SK-N-SH treated with all-trans-retinoic acid at 6 μM for 48 hours (cell line): ENCODE measurements around the gene C7orf25.

Source experiments
- ATAC-seq: fragments of 200-7000 bp; cut with Tn5 transposase; 3 replicates; pipeline ENCODE4 v1.9.1; 2020; ENCODE audit warnings: mild to moderate bottlenecking, moderate library complexity
- ARNTL ChIP-seq: fragments of 450-650 bp; formaldehyde crosslinking; IDR thresholded peaks from 2 replicates; pipeline ENCODE4 v1.5.0; 2020; ENCODE audit warnings: low read depth, mild to moderate bottlenecking, moderate library complexity, borderline replicate concordance
- BACH2 ChIP-seq: fragments of 250-450 bp; sonication (Bioruptor Pico); IDR thresholded peaks from 2 replicates; pipeline ENCODE4 v1.9.0; 2021; ENCODE audit warnings: mild to moderate bottlenecking, borderline replicate concordance
- CREB5 ChIP-seq: fragments of 250-450 bp; sonication (Bioruptor Pico); IDR thresholded peaks from 2 replicates; pipeline ENCODE4 v1.5.1; 2020; ENCODE audit warnings: low read depth, mild to moderate bottlenecking, moderate library complexity
- CSDC2 ChIP-seq: fragments of 250-450 bp; sonication (Bioruptor Pico); IDR thresholded peaks from 2 replicates; pipeline ENCODE4 v1.5.0; 2020; ENCODE audit warnings: mild to moderate bottlenecking, moderate library complexity
- CSRNP3 ChIP-seq: fragments of 250-450 bp; sonication (Bioruptor Pico); IDR thresholded peaks from 2 replicates; pipeline ENCODE4 v1.5.1; 2021; ENCODE audit warnings: mild to moderate bottlenecking, moderate library complexity
- ESRRG ChIP-seq: fragments of 250-450 bp; sonication (Bioruptor Pico); IDR thresholded peaks from 2 replicates; pipeline ENCODE4 v1.6.1; 2021; ENCODE audit warnings: mild to moderate bottlenecking
- GLIS3 ChIP-seq: fragments of 250-450 bp; sonication (Bioruptor Pico); IDR thresholded peaks from 2 replicates; pipeline ENCODE4 v1.5.0; 2020; ENCODE audit warnings: mild to moderate bottlenecking, moderate library complexity
- ISL1 ChIP-seq: fragments of 250-450 bp; sonication (Bioruptor Pico); IDR thresholded peaks from 2 replicates; pipeline ENCODE4 v2.1.2; 2022; ENCODE audit warnings: mild to moderate bottlenecking, moderate library complexity
- OSR1 ChIP-seq: fragments of 250-450 bp; sonication (Bioruptor Pico); IDR thresholded peaks from 2 replicates; pipeline ENCODE4 v1.8.0; 2022; ENCODE audit warnings: moderate library complexity, mild to moderate bottlenecking, inconsistent platforms
- POU6F1 ChIP-seq: fragments of 250-450 bp; sonication (Bioruptor Pico); IDR thresholded peaks from 2 replicates; pipeline ENCODE4 v1.8.0; 2021; ENCODE audit warnings: low read depth, mild to moderate bottlenecking, moderate library complexity, borderline replicate concordance
- PPARA ChIP-seq: fragments of 250-450 bp; sonication (Bioruptor Pico); IDR thresholded peaks from 2 replicates; pipeline ENCODE4 v1.5.0; 2020; ENCODE audit warnings: mild to moderate bottlenecking, borderline replicate concordance
- RARB ChIP-seq: fragments of 250-450 bp; sonication (Bioruptor Pico); IDR thresholded peaks from 2 replicates; pipeline ENCODE4 v1.8.0; 2021; ENCODE audit warnings: mild to moderate bottlenecking, moderate library complexity
- SNAI2 ChIP-seq: fragments of 250-450 bp; sonication (Bioruptor Pico); IDR thresholded peaks from 2 replicates; pipeline ENCODE4 v1.5.0; 2020; ENCODE audit warnings: mild to moderate bottlenecking, moderate library complexity
- TCF4 ChIP-seq: fragments of 250-450 bp; sonication (Bioruptor Pico); IDR thresholded peaks from 2 replicates; pipeline ENCODE4 v1.8.0; 2021; ENCODE audit warnings: mild to moderate bottlenecking, moderate library complexity, borderline replicate concordance
- TOX ChIP-seq: fragments of 250-450 bp; sonication (Bioruptor Pico); IDR thresholded peaks from 2 replicates; pipeline ENCODE4 v1.8.0; 2021; ENCODE audit warnings: mild to moderate bottlenecking, moderate library complexity, borderline replicate concordance
- TSHZ2 ChIP-seq: fragments of 250-450 bp; sonication (Bioruptor Pico); IDR thresholded peaks from 2 replicates; pipeline ENCODE4 v1.5.0; 2020; ENCODE audit warnings: mild to moderate bottlenecking, moderate library complexity
- ZC3H10 ChIP-seq: fragments of 250-450 bp; sonication (Bioruptor Pico); IDR thresholded peaks from 2 replicates; pipeline ENCODE4 v1.5.1; 2021; ENCODE audit warnings: mild to moderate bottlenecking, moderate library complexity
- ZFP3 ChIP-seq: fragments of 250-450 bp; sonication (Bioruptor Pico); IDR thresholded peaks from 2 replicates; pipeline ENCODE4 v1.5.0; 2020; ENCODE audit warnings: mild to moderate bottlenecking, moderate library complexity
- ZFP30 ChIP-seq: fragments of 450-650 bp; formaldehyde crosslinking; IDR thresholded peaks from 2 replicates; pipeline ENCODE4 v1.5.0; 2022; ENCODE audit warnings: mild to moderate bottlenecking, moderate library complexity
- ZNF565 ChIP-seq: fragments of 450-650 bp; formaldehyde crosslinking; conservative IDR thresholded peaks from 2 replicates; pipeline ENCODE4 v1.5.0; 2020; ENCODE audit warnings: low read depth, mild to moderate bottlenecking, moderate library complexity
- ZNF70 ChIP-seq: fragments of 450-650 bp; formaldehyde crosslinking; IDR thresholded peaks from 2 replicates; pipeline ENCODE4 v1.5.0; 2020; ENCODE audit warnings: mild to moderate bottlenecking, moderate library complexity
- ZNF8 ChIP-seq: fragments of 450-650 bp; formaldehyde crosslinking; IDR thresholded peaks from 2 replicates; pipeline ENCODE4 v1.5.0; 2020; ENCODE audit warnings: mild to moderate bottlenecking, moderate library complexity

Gene C7orf25

GRCh38 chr7:42922017-42922753 is 10.3 kb upstream of the C7orf25 start:
- ATAC-seq = no peak
- TF ChIP-seq CREB5 = no peak
- TF ChIP-seq ZNF565 = no peak
- TF ChIP-seq CSDC2 (CRISPR knock-in tag) = no peak
- no peak for TF ChIP-seq ISL1 (CRISPR knock-in tag)
- no peak for TF ChIP-seq RARB (CRISPR knock-in tag)
- no peak for TF ChIP-seq ZC3H10 (CRISPR knock-in tag)
- no peak for TF ChIP-seq BACH2 (CRISPR knock-in tag)
- no peak for TF ChIP-seq GLIS3 (CRISPR knock-in tag)
- no peak for TF ChIP-seq ZNF8
- TF ChIP-seq, all 23 proteins: peak for 0

- no peak for ATAC-seq
- TF ChIP-seq POU6F1 = no peak
- no peak for TF ChIP-seq TOX (CRISPR knock-in tag)
- TF ChIP-seq ZFP30 = no peak
- no peak for TF ChIP-seq ESRRG (CRISPR knock-in tag)
- TF ChIP-seq RARB (CRISPR knock-in tag) = no peak
- no peak for TF ChIP-seq ZNF565
- TF ChIP-seq ZNF8 = no peak
- no peak for TF ChIP-seq ARNTL (CRISPR knock-in tag)
- TF ChIP-seq CREB5 = no peak
- no peak for TF ChIP-seq ZNF70 (CRISPR knock-in tag)
- no peak for TF ChIP-seq ISL1 (CRISPR knock-in tag)
- no peak for TF ChIP-seq SNAI2 (CRISPR knock-in tag)
- TF ChIP-seq, all 23 proteins: peak for 0
Measured at GRCh38 chr7:42915356-42915755, 3.5 kb upstream of the C7orf25 start.

- no peak for TF ChIP-seq TSHZ2
- no peak for TF ChIP-seq ZFP3 (CRISPR knock-in tag)
- no peak for TF ChIP-seq ISL1 (CRISPR knock-in tag)
- no peak for TF ChIP-seq ZNF8
- no peak for TF ChIP-seq ZC3H10 (CRISPR knock-in tag)
- no peak for TF ChIP-seq TCF4 (CRISPR knock-in tag)
- no peak for TF ChIP-seq POU6F1
- no peak for TF ChIP-seq CSRNP3 (CRISPR knock-in tag)
- TF ChIP-seq TOX (CRISPR knock-in tag) = no peak
- no peak for TF ChIP-seq ARNTL (CRISPR knock-in tag)
- no peak for TF ChIP-seq RARB (CRISPR knock-in tag)
- TF ChIP-seq CREB5 = no peak
- TF ChIP-seq PPARA (CRISPR knock-in tag) = no peak
- no peak for TF ChIP-seq ZNF70 (CRISPR knock-in tag)
- no peak for TF ChIP-seq ESRRG (CRISPR knock-in tag)
- TF ChIP-seq ZNF565 = no peak
- no peak for TF ChIP-seq SNAI2 (CRISPR knock-in tag)
- no peak for TF ChIP-seq CSDC2 (CRISPR knock-in tag)
- no peak for TF ChIP-seq OSR1 (CRISPR knock-in tag)
- TF ChIP-seq BACH2 (CRISPR knock-in tag) = no peak
- TF ChIP-seq, all 23 proteins: peak for 0
- no peak for ATAC-seq
Measured at GRCh38 chr7:42914421-42915045, 2.7 kb upstream of the C7orf25 start.
